SJSA1 (cell line): ENCODE results near the gene TIPIN. TPM values are rescaled to one million over a fixed set of nuclear protein-coding genes. Genes with fewer than 3 reads are reported as not detected.
A peak's percentile ranks its signal among the peaks of the same experiment; 100 is the strongest.

ENCODE experiments used
- DNase-seq, 2 experiments: peaks; one replicate each; pipeline ENCODE4 v3.0.0-alpha.2; 2015 to 2020; ENCODE audit warnings: low spot score in 2 of 2, low read depth in 1 of 2
- H3K27ac ChIP-seq: fragments of 250-450 bp; sonication (Bioruptor Pico); 2 replicates; pipeline ENCODE4 v1.5.1; 2020; ENCODE audit warnings: mild to moderate bottlenecking, moderate library complexity
- H3K27me3 ChIP-seq: fragments of 250-450 bp; sonication (Bioruptor Pico); replicated peaks from 2 replicates; pipeline ENCODE4 v1.5.1; 2020; ENCODE audit warnings: mild to moderate bottlenecking, moderate library complexity
- H3K36me3 ChIP-seq: fragments of 250-450 bp; sonication (Bioruptor Pico); 2 replicates; pipeline ENCODE4 v1.5.1; 2020; ENCODE audit warnings: mild to moderate bottlenecking
- H3K4me1 ChIP-seq: fragments of 250-450 bp; sonication (Bioruptor Pico); replicated peaks from 2 replicates; pipeline ENCODE4 v1.6.1; 2021; ENCODE audit warnings: mild to moderate bottlenecking
- H3K4me3 ChIP-seq: fragments of 250-450 bp; sonication (Bioruptor Pico); 2 replicates; pipeline ENCODE4 v1.5.1; 2020; ENCODE audit warnings: mild to moderate bottlenecking
- H3K9me3 ChIP-seq: fragments of 250-450 bp; sonication (Bioruptor Pico); replicated peaks from 2 replicates; pipeline ENCODE4 v1.5.1; 2020; ENCODE audit warnings: mild to moderate bottlenecking
- total RNA-seq: library from RNA; depleted of rRNA; stranded (reverse); fragments of >200 nt; shearing (Covaris generic); gene quantifications from 2 replicates; pipeline ENCODE4 v1.2.3, GENCODE V29; 2014; rRNA removed

The TIPIN gene
- total RNA-seq, 1 experiment from 2014 or later: 32.2 TPM

GRCh38 chr15:66287461-66288057 is 68.9 kb downstream of the TIPIN start:
- Histone ChIP-seq H3K36me3 (no peaks in the 10 kb centered on the region), H3K4me3 (no peak overlapping the region), H3K27me3 (no peaks in the 10 kb centered on the region), H3K4me1 (peaks cover 25% of the 10 kb centered on the region), H3K27ac (no peak overlapping the region), H3K9me3 (no peaks in the 10 kb centered on the region)
- DNase-seq: peak in 1 of 2 experiments; percentile 50

Other genes starting within 250 kb of the TIPIN start
- gene MEGF11, start 102.9 kb downstream of the TIPIN start, total RNA-seq: 0.03 TPM in 1 of 2 replicates, not detected in the other
- gene DIS3L, start 63.1 kb downstream of the TIPIN start, total RNA-seq: 22.4 TPM in 2 replicates
- gene MAP2K1, start 30.2 kb upstream of the TIPIN start, total RNA-seq: 43.9 TPM in 2 replicates
- gene SNAPC5, start 141.1 kb upstream of the TIPIN start, total RNA-seq: 5.1 and 32.4 TPM in 2 replicates
- 1,680 and 3,551 TPM in 2 replicates for gene RPL4, start 148.2 kb upstream of the TIPIN start, total RNA-seq
- 40.2 and 51.9 TPM in 2 replicates for gene ZWILCH, start 148.6 kb upstream of the TIPIN start, total RNA-seq
- 0.25 and 1.3 TPM in 2 replicates for gene LCTL, start 209.3 kb upstream of the TIPIN start, total RNA-seq